HG03159 (cell line): ENCODE data around the gene CHST11.

ENCODE experiments used
- ATAC-seq: cut with Tn5 transposase; IDR thresholded peaks from one replicate; pipeline ENCODE4 v1.9.1; 2021; ENCODE audit warnings: mild to moderate bottlenecking, moderate library complexity; ENCODE audit not compliant: unreplicated experiment

CHST11 gene

DNA sequence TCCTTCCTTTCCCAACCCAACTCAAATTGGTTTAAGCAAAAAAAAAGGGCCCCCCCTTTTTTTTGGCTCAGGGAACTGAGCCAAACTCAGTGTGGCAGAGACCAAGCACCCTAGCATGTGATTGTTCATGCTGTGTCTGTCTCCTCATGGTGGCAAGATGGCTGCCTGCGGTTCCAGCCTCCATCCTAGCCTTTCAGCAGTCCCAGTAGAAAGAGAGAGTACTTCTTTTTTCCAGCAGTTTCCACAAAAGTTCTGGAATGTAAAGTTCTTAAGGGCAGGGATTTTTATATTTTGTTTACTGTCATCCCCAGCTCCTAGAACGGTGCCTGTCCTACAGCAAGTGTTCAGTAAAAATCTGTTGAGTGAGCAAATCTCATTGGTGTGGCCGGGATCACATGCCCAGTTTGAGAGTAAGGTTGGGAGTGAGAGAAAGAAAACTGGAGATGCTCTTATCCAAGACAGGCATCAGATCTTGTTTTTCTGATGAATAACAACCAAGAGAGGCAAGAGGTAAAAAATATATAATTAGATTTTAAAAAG is 22.4 kb downstream of the CHST11 start:
- ATAC-seq: no peak

DNA sequence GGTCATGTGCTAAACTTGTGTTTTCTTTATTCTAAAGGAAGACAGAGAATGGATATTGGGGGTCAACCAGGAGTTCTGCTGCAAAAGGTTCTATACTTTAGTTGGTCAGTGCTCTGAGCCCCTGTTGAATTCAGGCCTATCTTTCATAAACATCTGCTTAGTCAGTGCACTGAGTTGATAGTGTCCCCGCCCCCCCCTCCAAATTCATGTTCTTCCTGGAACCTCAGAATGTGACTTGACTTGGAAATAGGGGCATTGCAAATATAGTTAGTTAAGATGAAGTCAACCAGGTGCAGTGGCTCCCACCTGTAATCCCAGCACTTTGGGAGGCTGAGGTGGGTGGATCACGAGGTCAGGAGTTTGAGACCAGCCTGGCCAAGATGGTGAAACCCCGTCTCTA is 23.3 kb downstream of the CHST11 start:
- ATAC-seq: no peak

DNA sequence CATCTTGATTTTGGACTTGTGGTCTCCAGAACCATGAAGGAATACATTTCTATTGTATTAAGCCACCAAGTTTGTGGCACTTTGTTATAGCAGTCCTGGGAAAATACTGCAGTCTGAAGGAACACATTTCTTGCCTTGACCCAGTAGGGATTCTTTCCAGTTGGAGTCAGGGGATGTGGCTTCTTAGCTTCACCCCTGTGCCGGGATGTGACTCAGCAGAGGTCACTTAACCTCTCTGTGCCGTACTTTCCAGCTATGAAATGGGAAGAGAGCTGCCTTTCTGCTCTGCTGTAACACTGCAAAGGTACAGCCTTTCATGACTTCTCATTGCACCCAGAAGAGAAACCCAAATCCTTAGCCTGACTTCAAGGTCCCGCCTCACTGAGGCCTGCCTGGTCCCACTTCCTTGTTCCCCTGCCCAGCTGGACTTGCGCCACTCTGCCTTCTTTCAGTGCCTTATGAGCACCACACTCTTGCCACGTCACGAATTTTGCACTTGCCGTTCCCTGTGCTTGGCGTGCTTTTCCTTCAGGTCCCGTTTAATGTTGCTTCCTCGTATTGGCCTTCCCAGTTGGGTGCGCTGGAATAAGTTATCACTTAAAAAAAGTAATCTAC is 24.2 kb downstream of the CHST11 start:
- no peak for ATAC-seq

DNA sequence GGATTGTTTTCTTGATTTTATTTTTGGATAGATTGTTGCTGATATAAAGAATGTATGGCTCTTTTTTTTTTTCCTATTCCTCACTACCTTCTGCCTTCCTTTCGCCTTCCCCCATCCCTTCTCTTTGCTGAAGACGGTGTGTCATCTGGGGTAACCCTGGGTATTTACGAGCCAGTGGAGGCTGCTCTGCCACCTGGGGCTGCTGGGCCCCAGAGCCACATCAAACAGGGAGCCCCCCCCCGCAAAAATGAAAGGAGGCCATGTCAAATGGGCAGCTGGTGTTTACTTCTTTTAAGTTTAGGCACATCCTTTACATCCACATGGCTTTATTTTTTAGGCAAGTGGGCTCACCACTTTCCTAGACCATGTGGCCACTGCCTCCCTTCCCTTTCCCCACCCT is 25.4 kb downstream of the CHST11 start:
- ATAC-seq: no peak

DNA sequence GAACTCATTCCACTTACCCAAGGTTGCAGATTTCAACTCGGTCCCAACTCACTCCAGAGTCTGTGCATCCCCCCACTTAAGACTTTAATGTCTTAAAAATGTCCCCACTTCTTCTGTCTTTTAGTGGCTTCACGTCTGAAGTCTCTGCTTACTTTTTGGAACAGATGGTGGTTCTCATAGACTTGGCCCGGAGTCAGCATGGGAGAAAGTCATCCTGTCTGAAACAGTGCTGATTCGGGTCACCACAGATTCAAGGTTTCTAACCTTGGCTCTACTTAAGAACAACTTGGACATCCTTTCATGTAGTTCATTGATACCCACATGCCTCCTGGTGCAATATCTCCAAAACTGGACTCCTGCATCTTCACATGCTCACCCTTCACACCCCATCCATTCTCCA is 26.0 kb downstream of the CHST11 start:
- no peak for ATAC-seq

DNA sequence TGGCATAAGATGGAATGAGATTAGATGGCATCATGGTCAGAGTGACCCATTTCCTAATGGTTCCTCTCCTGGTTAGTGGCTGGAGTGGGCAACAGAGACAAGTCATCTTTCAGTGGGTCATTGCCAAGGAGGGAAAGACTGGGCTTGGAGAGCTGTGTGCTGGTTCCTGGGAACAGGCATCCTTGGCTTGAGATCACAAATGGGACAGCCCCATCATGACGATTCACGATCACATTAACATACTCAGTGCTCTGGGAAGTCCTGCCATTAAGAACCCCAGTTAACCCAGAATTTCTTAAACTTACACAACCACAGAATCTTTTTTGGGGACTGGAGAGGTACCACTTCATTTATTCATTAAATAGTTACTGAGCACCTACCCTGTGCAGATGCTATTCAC is 27.3 kb downstream of the CHST11 start:
- no peak for ATAC-seq

DNA sequence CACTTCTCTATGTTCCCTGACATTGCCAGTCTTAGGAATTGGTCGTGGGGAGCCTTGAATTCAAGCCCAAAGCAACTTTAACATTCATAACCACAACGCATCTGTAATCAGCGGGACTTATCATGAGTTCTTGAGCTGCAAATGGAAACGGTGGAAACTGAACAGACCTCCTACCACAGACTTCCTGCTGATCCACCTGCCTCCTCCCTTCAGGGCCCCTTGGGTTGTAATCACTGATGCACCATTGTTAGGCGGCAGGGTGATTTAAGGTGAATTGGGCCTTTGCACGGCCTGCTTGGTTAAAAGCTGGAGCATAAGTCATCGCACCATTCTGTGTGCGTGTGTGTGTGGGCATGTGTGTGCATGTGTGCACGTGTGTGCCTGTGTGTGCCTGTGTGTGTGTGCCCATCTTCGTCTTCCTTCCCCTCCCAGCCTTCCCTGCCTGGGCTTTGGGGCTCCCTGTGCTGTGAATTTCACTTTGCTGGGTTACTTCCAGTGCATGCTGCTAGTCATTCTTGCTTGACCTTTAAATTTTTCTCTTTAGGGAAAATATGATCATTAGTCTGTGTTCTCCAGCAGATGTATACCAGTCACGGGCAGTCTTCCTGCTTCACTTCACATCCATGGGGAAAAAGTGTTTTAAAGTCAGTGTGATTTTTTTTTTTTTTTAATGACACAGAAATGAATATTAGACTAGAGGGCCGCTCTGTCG is 29.1 kb downstream of the CHST11 start:
- no peak for ATAC-seq

DNA sequence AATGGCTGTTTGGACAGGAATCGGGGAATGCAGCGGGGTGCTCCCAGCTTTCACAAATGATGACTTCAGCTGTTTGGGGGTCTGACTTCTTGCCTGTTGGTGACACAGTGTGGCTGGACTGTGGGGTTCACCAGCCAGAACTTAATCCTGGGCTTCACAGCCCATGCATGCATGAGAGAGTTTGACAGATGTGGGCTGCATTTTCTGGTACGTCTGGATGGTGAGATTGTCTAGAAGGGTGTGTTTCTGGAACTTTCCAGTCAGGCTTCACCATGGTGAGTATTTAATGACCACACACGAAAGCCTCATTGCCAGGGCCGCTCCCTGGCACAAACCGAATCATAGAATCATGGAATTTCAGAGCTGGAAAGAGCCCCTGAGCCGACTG is 29.6 kb downstream of the CHST11 start:
- no peak for ATAC-seq

DNA sequence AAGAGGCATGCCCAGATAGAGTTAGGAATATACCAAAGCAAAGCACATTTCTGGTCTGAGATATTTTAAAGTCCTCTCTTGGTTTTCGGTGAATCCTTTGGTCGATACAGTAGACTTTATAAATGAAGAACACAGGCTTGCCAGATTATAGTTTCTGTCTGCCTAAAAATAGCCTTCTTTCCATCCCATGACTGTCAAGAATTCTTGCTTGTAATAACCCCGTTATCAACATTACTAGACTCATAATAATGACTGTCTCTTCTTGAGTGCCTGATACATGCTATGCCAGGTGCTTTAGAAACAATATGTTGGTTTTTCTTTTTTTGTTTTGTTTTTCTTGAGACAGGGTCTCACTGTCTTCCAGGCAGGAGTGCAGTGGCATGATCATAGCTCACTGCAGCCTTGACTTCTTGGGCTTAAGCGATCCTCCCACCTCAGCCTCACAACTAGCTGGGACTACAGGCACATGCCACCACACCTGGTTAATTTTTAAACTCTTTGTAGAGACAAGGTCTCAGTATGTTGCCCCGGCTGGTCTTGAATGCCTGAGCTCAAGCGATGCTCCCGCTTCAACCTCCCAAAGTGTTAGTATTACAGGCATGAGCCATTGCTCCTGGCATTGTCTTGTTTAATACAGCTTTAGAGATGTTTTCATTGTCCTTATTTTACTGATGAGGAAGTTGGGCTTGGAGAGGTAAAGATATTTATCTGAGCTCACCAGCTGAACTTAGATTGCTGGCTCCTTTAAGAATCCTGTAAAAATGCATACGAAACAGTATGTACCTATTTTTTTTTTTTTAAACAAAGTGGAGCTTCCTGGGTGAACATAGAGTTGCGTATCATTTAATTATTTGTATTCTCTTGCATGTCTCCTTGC is 30.4 kb downstream of the CHST11 start:
- no peak for ATAC-seq

DNA sequence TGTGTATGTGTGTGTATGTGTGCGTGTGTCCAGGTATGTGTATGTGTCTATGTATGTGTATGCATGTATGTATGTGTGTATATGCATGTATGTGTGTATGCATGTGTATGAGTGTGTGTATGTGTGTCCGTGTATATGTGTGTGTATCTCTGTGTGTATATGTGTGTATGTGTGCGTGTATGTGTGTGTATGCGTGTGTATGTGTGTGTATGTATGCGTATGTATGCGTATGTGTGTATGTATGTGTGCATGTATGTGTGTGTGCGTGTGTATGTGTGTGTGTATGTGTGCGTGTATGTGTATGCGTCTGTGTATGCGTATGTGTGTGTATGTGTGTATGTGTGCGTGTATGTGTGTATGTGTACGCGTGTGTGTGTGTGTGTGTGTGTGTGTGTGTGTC is 31.6 kb downstream of the CHST11 start:
- ATAC-seq: no peak

DNA sequence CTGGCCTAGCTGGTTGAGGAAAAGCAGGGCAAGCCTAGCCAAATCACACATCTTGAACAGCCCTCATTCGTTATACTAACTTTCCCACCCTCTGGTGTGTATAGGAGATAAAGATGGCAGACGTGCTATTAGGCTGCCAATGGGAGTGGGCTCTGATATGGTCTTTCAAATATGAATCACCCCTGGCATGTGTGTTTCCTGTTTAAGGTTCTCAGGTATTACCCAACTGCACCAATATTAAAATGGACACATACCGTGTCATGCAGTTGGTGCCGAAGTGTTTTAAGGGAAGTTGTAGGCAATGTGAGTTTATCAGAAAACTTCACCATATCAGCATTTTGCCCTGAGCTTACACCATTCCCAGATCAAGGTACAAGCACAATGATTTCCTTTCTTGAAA is 33.4 kb downstream of the CHST11 start:
- no peak for ATAC-seq

DNA sequence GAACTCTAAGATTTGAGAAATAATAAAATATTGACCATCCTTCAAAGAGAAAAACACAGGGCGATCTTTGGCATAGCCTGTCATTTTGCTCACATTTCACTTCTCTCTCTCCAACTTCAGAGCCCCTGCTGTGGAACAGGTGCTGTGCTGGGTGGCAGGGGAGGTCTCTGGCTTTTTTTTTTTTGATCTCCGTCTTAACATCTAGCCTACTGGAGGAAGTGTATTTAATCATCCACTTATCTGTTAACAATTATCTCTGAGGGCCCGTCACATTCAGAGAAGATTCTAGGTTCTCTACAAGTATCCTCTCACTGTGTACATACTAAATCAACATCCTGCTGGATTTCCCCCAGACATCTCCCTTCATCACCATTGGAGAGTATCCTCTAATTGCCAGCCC is 34.1 kb downstream of the CHST11 start:
- ATAC-seq: no peak

DNA sequence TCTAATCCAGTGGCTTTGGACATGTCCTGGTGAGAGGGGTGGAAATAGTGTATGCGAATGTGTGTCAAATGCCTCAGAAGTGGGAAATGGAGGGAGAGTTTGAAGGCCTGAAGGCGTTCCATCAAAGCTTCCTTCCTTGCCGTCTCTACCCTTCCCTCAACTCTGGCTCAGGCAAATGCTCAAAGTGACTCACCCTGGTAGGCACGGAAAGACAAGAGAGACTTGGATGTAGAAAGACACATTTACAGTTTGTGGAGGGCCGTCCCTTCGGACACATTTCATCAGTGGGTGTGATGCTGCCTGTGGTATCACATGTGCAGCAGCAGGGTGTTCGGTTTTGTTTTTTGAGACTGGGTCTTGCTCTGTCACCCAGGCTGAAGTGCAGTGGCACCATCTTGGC is 36.7 kb downstream of the CHST11 start:
- no peak for ATAC-seq

DNA sequence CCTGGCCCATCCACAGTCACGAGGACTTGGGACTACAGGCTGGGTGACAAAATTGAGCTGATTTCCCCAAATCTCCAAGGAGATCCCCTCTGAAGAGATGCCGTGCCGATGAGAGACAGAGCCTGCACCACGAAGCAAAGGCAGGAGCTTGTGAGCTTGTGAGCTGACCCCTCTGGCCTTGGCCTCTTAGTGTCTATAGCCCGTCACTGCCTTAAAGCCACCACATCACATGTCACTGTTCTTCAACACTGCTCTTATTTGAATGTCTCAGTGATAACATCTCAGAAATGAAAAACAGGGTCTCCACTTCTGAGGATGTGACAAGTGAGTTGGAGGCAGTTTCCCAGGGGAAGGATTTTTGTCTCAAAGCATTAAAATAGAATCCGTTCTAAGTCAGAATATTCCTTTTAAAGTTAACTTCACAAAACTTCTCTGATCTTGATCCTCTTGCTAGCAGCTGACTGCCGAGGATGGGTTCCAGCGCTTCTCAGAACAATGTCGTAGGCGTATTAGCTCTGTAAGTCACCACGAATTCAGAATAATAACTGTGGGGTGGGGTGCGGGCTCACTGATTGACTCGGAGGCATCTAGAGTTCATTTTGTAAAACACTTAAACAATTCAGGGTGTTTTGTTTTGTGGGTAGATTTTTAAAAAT is 37.5 kb downstream of the CHST11 start:
- ATAC-seq: peak; percentile 50

DNA sequence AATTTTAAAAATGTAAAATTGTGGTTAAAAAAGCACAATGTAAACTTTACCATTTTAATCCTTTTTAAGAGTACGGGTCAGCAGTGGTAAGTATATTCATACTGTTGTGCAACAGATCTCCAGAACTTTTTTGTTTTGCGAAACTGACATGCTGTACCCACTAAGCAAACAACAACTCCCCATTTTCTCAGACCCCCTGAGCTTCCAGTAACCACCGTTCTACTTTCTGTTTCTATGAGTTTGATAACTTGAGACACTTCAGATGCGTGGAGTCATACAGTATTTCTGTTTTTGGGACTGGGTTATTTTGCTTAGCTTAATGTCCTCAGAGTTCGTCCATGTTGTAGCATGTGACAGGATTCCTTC is 38.0 kb downstream of the CHST11 start:
- peak; percentile 41 for ATAC-seq

DNA sequence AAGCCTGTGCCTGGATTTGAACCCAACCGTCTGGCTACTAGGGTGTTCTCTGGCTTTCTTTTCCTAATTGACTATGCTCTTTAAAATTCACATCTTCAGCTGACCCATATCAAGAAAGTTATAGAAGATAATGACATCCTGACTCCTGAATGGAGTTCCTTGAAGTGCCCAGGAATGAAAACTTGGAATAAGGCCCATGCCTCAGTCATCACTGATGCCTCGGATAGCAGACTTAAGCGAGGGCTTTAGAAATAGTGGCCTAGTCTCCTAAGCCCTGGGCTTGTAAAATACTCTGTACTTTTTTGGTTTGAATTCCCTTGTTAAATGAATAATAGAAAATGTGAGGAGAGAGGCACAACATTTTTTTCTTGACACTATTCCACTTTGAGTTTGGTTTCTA is 39.0 kb downstream of the CHST11 start:
- ATAC-seq: no peak

DNA sequence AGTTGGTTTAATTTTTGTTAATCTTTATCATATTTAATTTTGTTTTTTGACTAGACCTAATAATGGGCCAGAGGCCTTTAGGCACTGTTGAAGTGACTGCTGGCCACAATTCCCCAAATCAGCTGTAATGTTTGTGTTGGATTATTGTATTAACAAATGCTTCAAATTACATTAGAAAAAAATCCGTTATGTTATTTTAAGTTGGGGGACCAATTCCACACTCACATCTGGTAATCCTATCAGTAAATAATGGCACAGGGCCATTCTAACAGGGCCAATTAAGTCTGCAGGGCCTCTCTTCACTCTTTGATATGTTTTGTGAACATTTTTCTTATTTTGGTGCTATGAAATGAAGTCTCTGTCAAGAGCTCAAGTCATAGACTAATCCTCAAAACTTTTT is 39.6 kb downstream of the CHST11 start:
- no peak for ATAC-seq

DNA sequence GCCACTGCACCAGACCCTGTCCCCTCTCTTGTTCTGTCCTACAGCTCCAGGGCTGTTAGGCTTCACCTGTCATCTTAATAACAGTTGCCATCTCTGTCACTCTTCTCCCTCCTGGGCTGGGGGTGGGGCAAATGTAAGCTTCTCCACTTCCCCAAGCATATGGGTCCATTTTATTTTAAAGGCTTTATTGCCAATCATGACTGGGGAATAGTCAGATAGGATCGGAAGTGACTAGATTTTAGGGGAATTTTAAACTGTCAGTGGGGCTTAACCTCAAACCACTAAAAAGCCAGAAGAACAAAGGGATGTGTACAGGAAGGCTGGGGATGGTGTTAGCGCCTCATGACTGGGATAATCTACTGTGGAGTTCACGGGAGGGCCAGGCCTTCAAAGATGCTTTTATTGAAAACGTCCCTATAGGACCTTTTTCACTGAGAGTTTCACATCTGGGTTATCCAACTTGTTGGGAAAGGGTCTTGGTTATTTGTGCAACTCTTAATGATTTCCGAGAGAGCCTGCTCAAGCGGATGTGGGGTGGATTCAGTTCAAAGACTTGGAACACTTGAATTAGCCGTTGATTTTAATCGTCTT is 41.6 kb downstream of the CHST11 start:
- no peak for ATAC-seq

DNA sequence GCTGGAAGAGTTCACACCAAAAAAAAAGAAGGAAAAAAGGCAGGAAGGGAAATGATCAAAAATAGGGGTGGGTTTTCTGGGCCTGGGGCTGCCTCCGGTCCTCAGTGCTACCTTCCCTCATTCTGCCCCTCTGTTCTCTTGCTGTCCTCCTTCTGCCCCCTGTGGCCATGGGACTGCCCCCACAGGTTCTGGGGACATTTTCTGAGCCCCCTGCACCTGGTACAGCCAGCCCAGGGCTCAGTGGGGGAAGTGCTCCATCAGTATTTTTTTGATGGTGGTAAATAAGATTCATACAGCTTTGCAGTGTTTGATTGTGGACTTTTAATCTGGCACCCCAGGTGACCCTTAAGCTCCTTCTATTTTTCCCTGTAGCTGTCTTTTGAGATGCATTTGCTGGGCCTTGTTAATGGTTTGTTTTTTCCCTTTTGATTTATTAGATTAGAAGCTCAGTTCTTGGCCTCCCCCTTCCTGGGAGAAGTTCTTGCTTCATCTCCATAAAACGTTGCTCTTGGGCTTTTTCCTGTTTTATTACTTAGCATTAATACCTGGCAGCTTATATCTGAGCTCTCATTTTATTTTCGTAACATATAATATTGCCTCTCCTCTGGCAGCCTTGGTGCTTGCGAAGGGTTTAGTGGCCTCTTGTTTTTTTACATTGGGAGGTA is 43.1 kb downstream of the CHST11 start:
- ATAC-seq: no peak

DNA sequence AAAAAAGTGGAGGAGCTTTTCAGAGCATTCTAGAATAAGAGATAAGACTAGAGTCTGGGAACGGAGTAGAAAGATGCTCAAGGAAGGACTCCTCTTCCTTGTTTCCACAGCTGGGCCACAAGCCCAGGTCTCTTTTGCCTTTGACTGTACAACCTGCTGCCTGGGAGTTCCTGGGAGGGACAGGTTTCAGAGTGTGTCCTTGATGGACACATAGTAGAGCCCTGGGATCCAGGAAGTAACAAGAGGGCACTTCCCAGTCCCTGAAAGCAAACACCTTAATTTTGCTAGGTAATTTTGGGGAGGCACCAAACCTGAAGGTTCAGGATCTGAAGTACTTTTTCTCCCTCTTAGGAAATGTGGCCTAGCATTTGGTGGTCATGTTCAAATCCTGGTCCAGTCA is 44.4 kb downstream of the CHST11 start:
- ATAC-seq: no peak
